Astrocyte (in vitro differentiated cells and primary cell): ENCODE data around the gene RPL35.

Source experiments
- EZH2 ChIP-seq: IDR thresholded peaks from 2 replicates; pipeline ENCODE4 v1.6.1; 2012; ENCODE audit warnings: mild to moderate bottlenecking, low read length, inconsistent platforms; ENCODE audit not compliant: insufficient read depth
- TF ChIP-seq, protein P1 (sequence below): IDR thresholded peaks from 2 replicates; pipeline ENCODE4 v1.5.1; 2011; ENCODE audit warnings: low read depth, mild to moderate bottlenecking, inconsistent platforms, low read length, moderate library complexity; ENCODE audit not compliant: insufficient read depth

DNA sequence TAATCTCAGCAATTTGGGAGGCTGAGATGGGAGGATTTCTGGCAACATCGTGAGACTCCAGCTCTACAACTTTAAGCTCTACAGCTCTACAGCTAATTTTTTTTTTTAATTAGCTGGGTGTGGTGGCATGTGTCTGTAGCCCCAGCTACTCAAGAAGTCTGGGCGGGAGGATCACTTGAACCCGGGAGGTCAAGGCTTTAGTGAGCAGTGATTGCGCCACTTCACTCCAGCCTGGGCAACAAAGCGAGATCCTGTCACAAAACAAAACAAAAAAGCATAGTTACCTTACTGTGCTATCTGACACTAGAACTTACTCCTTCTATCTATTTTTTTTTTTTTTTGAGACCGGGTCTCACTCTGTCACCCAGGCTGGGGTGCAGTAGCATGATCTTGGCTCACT is 14.8 kb downstream of the RPL35 start:
- TF ChIP-seq, protein P1, sequence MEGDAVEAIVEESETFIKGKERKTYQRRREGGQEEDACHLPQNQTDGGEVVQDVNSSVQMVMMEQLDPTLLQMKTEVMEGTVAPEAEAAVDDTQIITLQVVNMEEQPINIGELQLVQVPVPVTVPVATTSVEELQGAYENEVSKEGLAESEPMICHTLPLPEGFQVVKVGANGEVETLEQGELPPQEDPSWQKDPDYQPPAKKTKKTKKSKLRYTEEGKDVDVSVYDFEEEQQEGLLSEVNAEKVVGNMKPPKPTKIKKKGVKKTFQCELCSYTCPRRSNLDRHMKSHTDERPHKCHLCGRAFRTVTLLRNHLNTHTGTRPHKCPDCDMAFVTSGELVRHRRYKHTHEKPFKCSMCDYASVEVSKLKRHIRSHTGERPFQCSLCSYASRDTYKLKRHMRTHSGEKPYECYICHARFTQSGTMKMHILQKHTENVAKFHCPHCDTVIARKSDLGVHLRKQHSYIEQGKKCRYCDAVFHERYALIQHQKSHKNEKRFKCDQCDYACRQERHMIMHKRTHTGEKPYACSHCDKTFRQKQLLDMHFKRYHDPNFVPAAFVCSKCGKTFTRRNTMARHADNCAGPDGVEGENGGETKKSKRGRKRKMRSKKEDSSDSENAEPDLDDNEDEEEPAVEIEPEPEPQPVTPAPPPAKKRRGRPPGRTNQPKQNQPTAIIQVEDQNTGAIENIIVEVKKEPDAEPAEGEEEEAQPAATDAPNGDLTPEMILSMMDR = no peak
- no peak for TF ChIP-seq EZH2
